H9 (cell line): ENCODE data around the gene PIAS1. TPM values are rescaled to one million over a fixed set of nuclear protein-coding genes. Genes with fewer than 3 reads are reported as not detected.

Experiments used
- DNase-seq: peaks from one replicate; pipeline ENCODE4 v3.0.0-alpha.2; 2017
- H2AFZ ChIP-seq: one replicate; pipeline ENCODE4 v1.6.1; 2013; ENCODE audit warnings: mild to moderate bottlenecking, low read length, control low read depth, moderate library complexity
- H2AK5ac ChIP-seq: 2 replicates; pipeline ENCODE4 v1.6.1; 2013; ENCODE audit warnings: low read length, control low read depth, mixed read lengths; ENCODE audit not compliant: insufficient read length
- H2BK120ac ChIP-seq: one replicate; pipeline ENCODE4 v1.6.1; 2013; ENCODE audit warnings: low read depth, mild to moderate bottlenecking, low read length, control low read depth, inconsistent platforms; ENCODE audit not compliant: poor library complexity, severe bottlenecking
- H2BK12ac ChIP-seq: 2 replicates; pipeline ENCODE4 v1.6.1; 2013; ENCODE audit warnings: low read length, control low read depth, mixed read lengths, low read depth; ENCODE audit not compliant: insufficient read length
- H2BK15ac ChIP-seq: 2 replicates; pipeline ENCODE4 v1.6.1; 2013; ENCODE audit warnings: low read depth, low read length, control low read depth
- H2BK20ac ChIP-seq: one replicate; pipeline ENCODE4 v1.6.1; 2013; ENCODE audit warnings: low read depth, mild to moderate bottlenecking, low read length, control low read depth, inconsistent platforms; ENCODE audit not compliant: poor library complexity, severe bottlenecking
- H2BK5ac ChIP-seq: 2 replicates; pipeline ENCODE4 v1.6.1; 2013; ENCODE audit warnings: low read length, control low read depth, mixed read lengths; ENCODE audit not compliant: insufficient read length
- H3K14ac ChIP-seq: 2 replicates; pipeline ENCODE4 v1.6.1; 2013; ENCODE audit warnings: low read length, control low read depth; ENCODE audit not compliant: insufficient read depth
- H3K18ac ChIP-seq: 2 replicates; pipeline ENCODE4 v1.6.1; 2013; ENCODE audit warnings: low read depth, mild to moderate bottlenecking, mixed read lengths, low read length, control low read depth; ENCODE audit not compliant: insufficient read length
- H3K23ac ChIP-seq: 2 replicates; pipeline ENCODE4 v1.6.1; 2013; ENCODE audit warnings: low read length, control low read depth, mixed read lengths, low read depth; ENCODE audit not compliant: insufficient read length
- H3K23me2 ChIP-seq: 2 replicates; pipeline ENCODE4 v1.6.1; 2013; ENCODE audit warnings: low read depth, mild to moderate bottlenecking, mixed read lengths, low read length, control low read depth; ENCODE audit not compliant: insufficient read length, poor library complexity, severe bottlenecking
- H3K27ac ChIP-seq: 2 replicates; pipeline ENCODE4 v1.5.1; 2013; ENCODE audit warnings: low read length, control low read depth, mixed read lengths, low read depth; ENCODE audit not compliant: insufficient read length
- H3K27me3 ChIP-seq: 2 replicates; pipeline ENCODE4 v1.6.1; 2013; ENCODE audit warnings: low read length, control low read depth, inconsistent platforms; ENCODE audit not compliant: insufficient read depth
- H3K4ac ChIP-seq: 2 replicates; pipeline ENCODE4 v1.6.1; 2013; ENCODE audit warnings: low read depth, mild to moderate bottlenecking, control low read depth, inconsistent platforms, low read length, moderate library complexity
- H3K4me1 ChIP-seq: 2 replicates; pipeline ENCODE4 v1.6.1; 2013; ENCODE audit warnings: low read length, control low read depth, inconsistent platforms; ENCODE audit not compliant: insufficient read depth
- H3K4me2 ChIP-seq: 2 replicates; pipeline ENCODE4 v1.6.1; 2013; ENCODE audit warnings: low read length, control low read depth, mixed read lengths; ENCODE audit not compliant: insufficient read length, insufficient read depth
- H3K56ac ChIP-seq: 2 replicates; pipeline ENCODE4 v1.6.1; 2013; ENCODE audit warnings: low read depth, mild to moderate bottlenecking, mixed read lengths, low read length, control low read depth; ENCODE audit not compliant: insufficient read length
- H3K79me1 ChIP-seq: 2 replicates; pipeline ENCODE4 v1.6.1; 2013; ENCODE audit warnings: low read depth, mild to moderate bottlenecking, moderate library complexity, low read length, control low read depth, inconsistent platforms; ENCODE audit not compliant: insufficient read depth, poor library complexity, severe bottlenecking
- H3K79me2 ChIP-seq: 2 replicates; pipeline ENCODE4 v1.6.1; 2013; ENCODE audit warnings: low read length, control low read depth, inconsistent platforms; ENCODE audit not compliant: insufficient read depth
- H3K9ac ChIP-seq: 2 replicates; pipeline ENCODE4 v1.6.1; 2013; ENCODE audit warnings: low read length, control low read depth, mixed read lengths; ENCODE audit not compliant: insufficient read length; ENCODE audit errors: extremely low read depth
- H3K9me3 ChIP-seq: one replicate; pipeline ENCODE4 v1.6.1; 2013; ENCODE audit warnings: low read depth, low read length, inconsistent platforms; ENCODE audit not compliant: control insufficient read depth
- H3T11ph ChIP-seq: one replicate; pipeline ENCODE4 v1.6.1; 2013; ENCODE audit warnings: mild to moderate bottlenecking, low read length, control low read depth, inconsistent platforms
- H4K20me1 ChIP-seq: one replicate; pipeline ENCODE4 v1.6.1; 2013; ENCODE audit not compliant: control insufficient read depth, insufficient read length, insufficient read depth
- H4K5ac ChIP-seq: 2 replicates; pipeline ENCODE4 v1.6.1; 2013; ENCODE audit warnings: low read depth, mild to moderate bottlenecking, mixed read lengths, low read length, control low read depth; ENCODE audit not compliant: insufficient read length
- H4K8ac ChIP-seq: replicated peaks from 2 replicates; pipeline ENCODE4 v1.6.1; 2013; ENCODE audit warnings: low read length, control low read depth, mixed read lengths, low read depth; ENCODE audit not compliant: insufficient read length
- H4K91ac ChIP-seq: 2 replicates; pipeline ENCODE4 v1.6.1; 2013; ENCODE audit warnings: low read depth, mild to moderate bottlenecking, moderate library complexity, mixed read lengths, low read length, control low read depth; ENCODE audit not compliant: insufficient read length
- H3K27ac Mint-ChIP-seq, 3 experiments: 2 replicates in 2 of 3; 3 replicates in 1 of 3; pipeline ENCODE4 v1.8.0; 2020 to 2021; ENCODE audit warnings: mixed read lengths in 3 of 3, mild to moderate bottlenecking in 1 of 3, moderate library complexity in 1 of 3
- H3K27me3 Mint-ChIP-seq: 2 replicates; pipeline ENCODE4 v1.8.0; 2021; ENCODE audit warnings: low read depth, mild to moderate bottlenecking, moderate library complexity, mixed read lengths
- H3K36me3 Mint-ChIP-seq, 3 experiments: 2 replicates in 2 of 3; 3 replicates in 1 of 3; pipeline ENCODE4 v1.8.0; 2020 to 2021; ENCODE audit warnings: low read depth in 3 of 3, mixed read lengths in 3 of 3; ENCODE audit not compliant: insufficient read depth in 1 of 3
- H3K4me1 Mint-ChIP-seq, 2 experiments: 2 replicates each; pipeline ENCODE4 v1.8.0; 2020; ENCODE audit warnings: mixed read lengths in 2 of 2
- H3K4me3 Mint-ChIP-seq, 2 experiments: 2 replicates in 1 of 2; 3 replicates in 1 of 2; pipeline ENCODE4 v1.8.0; 2020 to 2021; ENCODE audit warnings: mild to moderate bottlenecking in 2 of 2, mixed read lengths in 2 of 2, moderate library complexity in 1 of 2
- H3K9me3 Mint-ChIP-seq, 2 experiments: 2 replicates in 1 of 2; 3 replicates in 1 of 2; pipeline ENCODE4 v1.8.0; 2020; ENCODE audit warnings: mild to moderate bottlenecking in 2 of 2, mixed read lengths in 2 of 2, moderate library complexity in 1 of 2
- WGBS: extraction: QIAGEN DNeasy Blood & Tissue Kit; methylation state at CpG from one replicate; pipeline ENCODE4 v1.1.7; 2013; ENCODE audit warnings: missing lambda C conversion rate, low lambda C conversion rate, mixed read lengths; ENCODE audit not compliant: insufficient read length; ENCODE audit errors: extremely low coverage; 5-methylcytosine and 5-hydroxymethylcytosine counted together
- total RNA-seq: library from RNA; stranded (reverse); gene quantifications from 2 replicates; pipeline ENCODE4 v1.2.1, GENCODE V29; 2021
- TF ChIP-seq, protein P1 (sequence below): fragments of 200-600 bp; sonication (generic); conservative IDR thresholded peaks from 3 replicates; pipeline ENCODE4 v1.8.0; 2021; ENCODE audit warnings: antibody characterized with exemption, mild to moderate bottlenecking

Gene PIAS1
- total RNA-seq, 1 experiment from 2014 or later, result 31.1 TPM

GRCh38 chr15:68130851-68131250, 76.7 kb downstream of the PIAS1 start:
- H3K79me1 ChIP-seq, result no peaks in the 10 kb centered on the region
- no peaks in the 10 kb centered on the region for H3K23me2 ChIP-seq
- H3K56ac ChIP-seq, result no peak overlapping the region
- H3K9ac ChIP-seq, result no peak overlapping the region
- H3K27ac ChIP-seq, result no peak overlapping the region
- H3K4me3 Mint-ChIP-seq, result no peak overlapping the region
- H3T11ph ChIP-seq, result no peak overlapping the region
- no peaks in the 10 kb centered on the region for H3K27me3 ChIP-seq
- no peaks in the 10 kb centered on the region for H3K9me3 ChIP-seq
- no peak overlapping the region for H3K27ac Mint-ChIP-seq
- H3K4ac ChIP-seq, result no peak overlapping the region
- H4K20me1 ChIP-seq, result no peaks in the 10 kb centered on the region
- no peak overlapping the region for H2AFZ ChIP-seq
- H4K5ac ChIP-seq, result no peak overlapping the region
- H3K36me3 Mint-ChIP-seq, result peaks cover 0 to 5% (median 0%) of the 10 kb centered on the region in 3 experiments; a peak in 1 of 7 replicates
- no peak for DNase-seq
- TF ChIP-seq, protein P1, sequence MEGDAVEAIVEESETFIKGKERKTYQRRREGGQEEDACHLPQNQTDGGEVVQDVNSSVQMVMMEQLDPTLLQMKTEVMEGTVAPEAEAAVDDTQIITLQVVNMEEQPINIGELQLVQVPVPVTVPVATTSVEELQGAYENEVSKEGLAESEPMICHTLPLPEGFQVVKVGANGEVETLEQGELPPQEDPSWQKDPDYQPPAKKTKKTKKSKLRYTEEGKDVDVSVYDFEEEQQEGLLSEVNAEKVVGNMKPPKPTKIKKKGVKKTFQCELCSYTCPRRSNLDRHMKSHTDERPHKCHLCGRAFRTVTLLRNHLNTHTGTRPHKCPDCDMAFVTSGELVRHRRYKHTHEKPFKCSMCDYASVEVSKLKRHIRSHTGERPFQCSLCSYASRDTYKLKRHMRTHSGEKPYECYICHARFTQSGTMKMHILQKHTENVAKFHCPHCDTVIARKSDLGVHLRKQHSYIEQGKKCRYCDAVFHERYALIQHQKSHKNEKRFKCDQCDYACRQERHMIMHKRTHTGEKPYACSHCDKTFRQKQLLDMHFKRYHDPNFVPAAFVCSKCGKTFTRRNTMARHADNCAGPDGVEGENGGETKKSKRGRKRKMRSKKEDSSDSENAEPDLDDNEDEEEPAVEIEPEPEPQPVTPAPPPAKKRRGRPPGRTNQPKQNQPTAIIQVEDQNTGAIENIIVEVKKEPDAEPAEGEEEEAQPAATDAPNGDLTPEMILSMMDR, result no peak
- no peak overlapping the region for H2BK12ac ChIP-seq
- no peak overlapping the region for H2BK5ac ChIP-seq
- H3K4me1 Mint-ChIP-seq, result no peaks in the 10 kb centered on the region
- H3K18ac ChIP-seq, result no peak overlapping the region
- H3K23ac ChIP-seq, result no peak overlapping the region
- no CpG with 5 or more reads among the region's 3 CpGs for WGBS
- H3K79me2 ChIP-seq, result no peaks in the 10 kb centered on the region
- no peaks in the 10 kb centered on the region for H3K27me3 Mint-ChIP-seq
- H4K91ac ChIP-seq, result no peak overlapping the region
- no peak overlapping the region for H3K4me2 ChIP-seq
- H3K9me3 Mint-ChIP-seq, result no peaks in the 10 kb centered on the region
- H4K8ac ChIP-seq, result no peak overlapping the region
- H2BK20ac ChIP-seq, result no peak overlapping the region
- no peak overlapping the region for H2BK15ac ChIP-seq
- no peak overlapping the region for H3K14ac ChIP-seq
- H2BK120ac ChIP-seq, result no peak overlapping the region
- no peaks in the 10 kb centered on the region for H3K4me1 ChIP-seq
- H2AK5ac ChIP-seq, result no peak overlapping the region
